NB4 (cell line): ENCODE results near the gene GDPD3.
A peak's percentile ranks its signal among the peaks of the same experiment; 100 is the strongest.

ENCODE experiments used
- DNase-seq: peaks from one replicate; pipeline ENCODE4 v3.0.0; 2010; ENCODE audit warnings: low read depth
- H3K4me3 ChIP-seq: one replicate; pipeline ENCODE4 v1.5.1; 2011; ENCODE audit warnings: mild to moderate bottlenecking, low read depth, low read length, moderate library complexity
- MYC ChIP-seq: IDR thresholded peaks from 2 replicates; pipeline ENCODE4 v1.6.1; 2011; ENCODE audit warnings: low read depth, low read length
- POLR2A ChIP-seq: IDR thresholded peaks from 2 replicates; pipeline ENCODE4 v1.6.1; 2011; ENCODE audit warnings: mild to moderate bottlenecking; ENCODE audit not compliant: insufficient read length; ENCODE audit errors: extremely low read depth
- TF ChIP-seq, protein P1 (sequence below): IDR thresholded peaks from one replicate; pipeline ENCODE4 v1.5.1; 2012; ENCODE audit warnings: low read depth, low read length
- TF ChIP-seq, protein P2 (sequence below): IDR thresholded peaks from 2 replicates; pipeline ENCODE4 v1.6.1; 2011; ENCODE audit warnings: low read depth, low read length

The GDPD3 gene

DNA sequence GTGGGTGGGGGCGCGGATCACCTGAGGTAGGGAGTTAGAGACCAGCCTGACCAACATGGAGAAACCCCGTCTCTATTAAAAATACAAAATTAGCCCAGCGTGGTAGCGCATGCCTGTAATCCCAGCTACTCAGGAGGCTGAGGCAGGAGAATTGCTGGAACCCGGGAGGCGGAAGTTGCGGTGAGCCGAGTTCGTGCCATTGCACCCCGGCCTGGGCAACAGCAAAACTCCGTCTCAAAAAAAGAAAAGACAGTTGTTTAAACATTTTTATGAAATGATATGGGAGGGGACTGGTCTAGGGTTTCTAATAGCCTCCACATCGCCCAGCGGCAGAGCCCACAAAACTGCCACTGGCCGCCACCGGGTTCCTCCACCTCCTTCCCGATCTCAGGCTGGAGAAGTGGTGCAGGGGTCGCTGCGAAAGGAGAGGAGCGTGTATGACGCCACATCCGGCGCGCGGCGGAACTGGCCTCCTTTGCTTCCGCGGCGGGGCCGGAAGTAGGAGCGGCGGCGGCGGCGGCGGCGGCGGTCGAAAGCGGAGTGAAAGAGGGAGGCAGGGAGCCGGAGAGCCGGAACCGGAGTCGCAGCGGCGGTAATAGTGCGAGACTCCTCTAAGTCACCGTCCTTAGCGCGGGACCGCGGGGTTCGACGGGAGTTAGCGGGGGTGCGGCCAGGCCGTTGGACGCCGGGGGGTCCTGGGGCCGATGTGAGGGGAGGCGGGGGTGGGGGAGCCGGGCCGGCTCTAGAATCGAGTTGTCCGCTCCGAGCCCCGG, 37.6 kb downstream of the GDPD3 start, which contains the start of gene PPP4C:
Gene PPP4C (plus strand): TSS at position 492 of the 773 bp plus-strand sequence. CDS start 384 bp downstream, outside the sequence.
- TF ChIP-seq POLR2A: peak; percentile 83
- TF ChIP-seq, protein P1, sequence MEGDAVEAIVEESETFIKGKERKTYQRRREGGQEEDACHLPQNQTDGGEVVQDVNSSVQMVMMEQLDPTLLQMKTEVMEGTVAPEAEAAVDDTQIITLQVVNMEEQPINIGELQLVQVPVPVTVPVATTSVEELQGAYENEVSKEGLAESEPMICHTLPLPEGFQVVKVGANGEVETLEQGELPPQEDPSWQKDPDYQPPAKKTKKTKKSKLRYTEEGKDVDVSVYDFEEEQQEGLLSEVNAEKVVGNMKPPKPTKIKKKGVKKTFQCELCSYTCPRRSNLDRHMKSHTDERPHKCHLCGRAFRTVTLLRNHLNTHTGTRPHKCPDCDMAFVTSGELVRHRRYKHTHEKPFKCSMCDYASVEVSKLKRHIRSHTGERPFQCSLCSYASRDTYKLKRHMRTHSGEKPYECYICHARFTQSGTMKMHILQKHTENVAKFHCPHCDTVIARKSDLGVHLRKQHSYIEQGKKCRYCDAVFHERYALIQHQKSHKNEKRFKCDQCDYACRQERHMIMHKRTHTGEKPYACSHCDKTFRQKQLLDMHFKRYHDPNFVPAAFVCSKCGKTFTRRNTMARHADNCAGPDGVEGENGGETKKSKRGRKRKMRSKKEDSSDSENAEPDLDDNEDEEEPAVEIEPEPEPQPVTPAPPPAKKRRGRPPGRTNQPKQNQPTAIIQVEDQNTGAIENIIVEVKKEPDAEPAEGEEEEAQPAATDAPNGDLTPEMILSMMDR: no peak
- no peak for TF ChIP-seq MYC
- TF ChIP-seq, protein P2, sequence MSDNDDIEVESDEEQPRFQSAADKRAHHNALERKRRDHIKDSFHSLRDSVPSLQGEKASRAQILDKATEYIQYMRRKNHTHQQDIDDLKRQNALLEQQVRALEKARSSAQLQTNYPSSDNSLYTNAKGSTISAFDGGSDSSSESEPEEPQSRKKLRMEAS: no peak
- peak; percentile 93 for DNase-seq
- peak within 1 kb of the TSS; percentile 91 for H3K4me3 ChIP-seq

DNA sequence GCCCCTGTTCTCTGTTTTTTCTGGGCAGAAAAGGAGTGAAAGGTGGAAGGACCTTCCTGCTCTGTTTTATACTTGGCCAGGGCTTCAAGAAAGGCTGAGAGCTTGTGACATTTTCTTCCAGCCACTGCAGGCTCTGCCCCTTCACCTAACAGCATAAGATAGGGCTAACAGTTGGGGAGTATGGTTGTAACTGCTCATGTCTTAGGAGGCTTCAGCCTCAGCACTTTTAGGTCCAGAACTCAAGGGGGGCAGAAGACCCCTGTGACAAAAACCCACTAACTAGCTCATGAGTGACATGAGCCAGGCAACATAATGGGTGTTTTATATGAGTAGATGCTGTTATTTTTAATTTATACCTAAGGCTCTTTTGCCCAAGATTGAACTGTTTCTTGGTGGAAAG, 42.8 kb downstream of the GDPD3 start:
- TF ChIP-seq POLR2A (no peak), MYC (no peak)
- TF ChIP-seq, protein P2: no peak
- TF ChIP-seq, protein P1: no peak
- no peak for DNase-seq
- H3K4me3 ChIP-seq: no peak overlapping the region

DNA sequence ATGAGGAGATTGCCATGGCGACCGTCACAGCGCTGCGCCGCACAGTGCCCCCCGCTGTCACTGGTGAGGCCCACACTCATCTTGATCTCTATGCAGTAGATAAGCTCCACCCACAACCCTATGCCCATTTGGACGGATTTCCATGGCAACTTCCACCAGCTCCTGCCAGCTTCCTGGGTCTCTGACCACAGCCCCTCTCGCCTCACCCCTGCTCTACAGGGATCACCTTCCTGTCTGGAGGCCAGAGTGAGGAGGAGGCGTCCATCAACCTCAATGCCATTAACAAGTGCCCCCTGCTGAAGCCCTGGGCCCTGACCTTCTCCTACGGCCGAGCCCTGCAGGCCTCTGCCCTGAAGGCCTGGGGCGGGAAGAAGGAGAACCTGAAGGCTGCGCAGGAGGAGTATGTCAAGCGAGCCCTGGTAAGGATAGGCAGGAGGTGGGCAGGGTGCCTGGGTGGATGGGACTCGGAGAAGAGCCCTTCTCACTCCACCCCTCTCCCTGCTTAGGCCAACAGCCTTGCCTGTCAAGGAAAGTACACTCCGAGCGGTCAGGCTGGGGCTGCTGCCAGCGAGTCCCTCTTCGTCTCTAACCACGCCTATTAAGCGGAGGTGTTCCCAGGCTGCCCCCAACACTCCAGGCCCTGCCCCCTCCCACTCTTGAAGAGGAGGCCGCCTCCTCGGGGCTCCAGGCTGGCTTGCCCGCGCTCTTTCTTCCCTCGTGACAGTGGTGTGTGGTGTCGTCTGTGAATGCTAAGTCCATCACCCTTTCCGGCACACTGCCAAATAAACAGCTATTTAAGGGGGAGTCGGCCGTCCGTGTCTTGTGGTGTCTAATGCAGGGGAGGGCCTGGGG, 43.5 kb downstream of the GDPD3 start:
- H3K4me3 ChIP-seq: no peak overlapping the region
- TF ChIP-seq, protein P1: no peak
- TF ChIP-seq MYC: no peak
- TF ChIP-seq, protein P2: no peak
- TF ChIP-seq POLR2A: no peak
- peak; percentile 56 for DNase-seq

DNA sequence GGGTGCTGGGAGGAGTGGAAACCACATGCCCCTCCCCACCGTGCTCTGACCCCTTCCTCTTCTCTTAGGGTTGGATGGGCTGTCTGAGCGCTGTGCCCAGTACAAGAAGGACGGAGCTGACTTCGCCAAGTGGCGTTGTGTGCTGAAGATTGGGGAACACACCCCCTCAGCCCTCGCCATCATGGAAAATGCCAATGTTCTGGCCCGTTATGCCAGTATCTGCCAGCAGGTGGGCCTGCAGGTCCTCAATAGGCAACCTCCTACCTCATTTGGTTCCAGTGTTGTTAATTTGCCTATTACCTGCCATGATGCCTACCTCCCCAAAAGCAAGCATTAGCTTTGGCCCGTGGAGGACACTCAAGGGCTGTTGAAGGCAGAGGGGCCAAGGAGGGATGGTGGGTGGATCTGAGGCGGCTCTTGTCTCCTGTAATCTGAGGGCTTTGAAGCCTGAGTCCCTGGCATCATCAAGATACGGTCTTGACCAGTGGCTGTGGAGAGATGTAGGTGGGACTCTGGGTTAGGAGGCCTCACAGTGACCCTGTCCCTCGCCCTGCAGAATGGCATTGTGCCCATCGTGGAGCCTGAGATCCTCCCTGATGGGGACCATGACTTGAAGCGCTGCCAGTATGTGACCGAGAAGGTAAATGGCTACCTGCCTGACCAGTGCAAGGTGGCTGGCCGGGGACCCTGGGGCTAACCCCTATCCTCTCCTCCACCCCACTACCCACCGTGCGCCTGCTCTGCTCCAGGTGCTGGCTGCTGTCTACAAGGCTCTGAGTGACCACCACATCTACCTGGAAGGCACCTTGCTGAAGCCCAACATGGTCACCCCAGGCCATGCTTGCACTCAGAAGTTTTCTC, 44.4 kb downstream of the GDPD3 start:
- H3K4me3 ChIP-seq: peak overlapping the region; percentile 3
- DNase-seq: peak; percentile 60
- TF ChIP-seq, protein P2: no peak
- TF ChIP-seq, protein P1: peak; percentile 22
- TF ChIP-seq POLR2A (no peak), MYC (no peak)

DNA sequence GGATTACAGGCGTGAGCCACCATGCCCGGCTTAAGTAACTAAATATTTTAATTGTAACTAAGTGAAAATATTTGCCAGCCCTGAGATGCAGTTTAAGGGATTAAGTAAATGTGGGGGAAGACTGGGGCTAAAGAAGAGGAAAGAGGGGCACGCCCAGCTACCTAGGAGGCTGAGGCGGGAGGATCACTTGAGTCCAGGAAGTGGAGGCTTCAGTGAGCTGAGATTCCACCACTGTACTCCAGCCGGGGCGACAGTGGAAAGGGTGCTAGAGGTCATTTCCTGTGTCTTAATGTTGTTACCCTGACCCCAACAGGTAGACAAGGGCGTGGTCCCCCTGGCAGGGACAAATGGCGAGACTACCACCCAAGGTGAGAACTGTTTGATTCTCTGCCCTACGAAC, 45.0 kb downstream of the GDPD3 start:
- no peak overlapping the region for H3K4me3 ChIP-seq
- DNase-seq: no peak
- TF ChIP-seq, protein P1: no peak
- TF ChIP-seq, protein P2: no peak
- TF ChIP-seq POLR2A (no peak), MYC (no peak)
